B cell (primary cell): ENCODE results near the gene HMG20B.

Source experiments
- EZH2 ChIP-seq: IDR thresholded peaks from 2 replicates; pipeline ENCODE4 v1.6.1; 2012; ENCODE audit warnings: borderline replicate concordance, low read depth, mild to moderate bottlenecking, moderate library complexity, low read length; ENCODE audit not compliant: insufficient read depth, poor library complexity, severe bottlenecking
- TF ChIP-seq, protein P1 (sequence below): fragments of 200-600 bp; IDR thresholded peaks from one replicate; pipeline ENCODE4 v1.8.0; 2022; ENCODE audit warnings: antibody characterized with exemption, mild to moderate bottlenecking

DNA sequence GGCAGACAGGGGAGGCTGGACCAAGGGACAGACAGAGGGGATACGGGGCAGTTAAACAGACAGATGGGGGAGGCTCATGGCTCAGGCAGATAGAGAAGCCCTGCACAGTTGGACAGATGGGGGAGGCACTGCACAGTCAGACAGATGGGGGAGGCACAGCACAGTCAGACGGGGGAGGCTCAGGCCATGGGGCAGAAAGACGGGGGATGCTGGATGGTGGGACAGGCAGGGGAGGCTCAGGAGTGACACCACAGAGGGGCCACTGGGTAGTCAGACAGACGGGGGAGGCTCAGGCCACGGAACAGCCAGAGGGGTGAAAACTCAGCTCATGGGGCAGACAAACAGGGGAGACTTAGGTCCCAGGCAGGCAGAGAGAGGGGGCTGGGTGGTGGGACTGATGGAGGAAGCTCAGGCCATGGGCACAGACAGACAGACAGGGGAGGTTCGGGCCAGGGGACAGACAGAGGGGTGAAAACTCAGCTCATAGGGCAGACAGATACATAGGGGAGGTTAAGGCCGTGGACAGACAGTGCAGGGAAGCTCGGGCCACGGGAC is 16.2 kb upstream of the HMG20B start:
- TF ChIP-seq, protein P1, sequence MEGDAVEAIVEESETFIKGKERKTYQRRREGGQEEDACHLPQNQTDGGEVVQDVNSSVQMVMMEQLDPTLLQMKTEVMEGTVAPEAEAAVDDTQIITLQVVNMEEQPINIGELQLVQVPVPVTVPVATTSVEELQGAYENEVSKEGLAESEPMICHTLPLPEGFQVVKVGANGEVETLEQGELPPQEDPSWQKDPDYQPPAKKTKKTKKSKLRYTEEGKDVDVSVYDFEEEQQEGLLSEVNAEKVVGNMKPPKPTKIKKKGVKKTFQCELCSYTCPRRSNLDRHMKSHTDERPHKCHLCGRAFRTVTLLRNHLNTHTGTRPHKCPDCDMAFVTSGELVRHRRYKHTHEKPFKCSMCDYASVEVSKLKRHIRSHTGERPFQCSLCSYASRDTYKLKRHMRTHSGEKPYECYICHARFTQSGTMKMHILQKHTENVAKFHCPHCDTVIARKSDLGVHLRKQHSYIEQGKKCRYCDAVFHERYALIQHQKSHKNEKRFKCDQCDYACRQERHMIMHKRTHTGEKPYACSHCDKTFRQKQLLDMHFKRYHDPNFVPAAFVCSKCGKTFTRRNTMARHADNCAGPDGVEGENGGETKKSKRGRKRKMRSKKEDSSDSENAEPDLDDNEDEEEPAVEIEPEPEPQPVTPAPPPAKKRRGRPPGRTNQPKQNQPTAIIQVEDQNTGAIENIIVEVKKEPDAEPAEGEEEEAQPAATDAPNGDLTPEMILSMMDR = no peak
- no peak for TF ChIP-seq EZH2
